Tibial nerve (tissue), 4 donors: ENCODE results near the gene GRK2. TPM values are rescaled to one million over a fixed set of nuclear protein-coding genes. Genes with fewer than 3 reads are reported as not detected.

Source experiments
- DNase-seq, 2 donors: peaks; one replicate each; pipeline ENCODE4 v3.0.0-alpha.2; 2019; ENCODE audit warnings: low spot score in 2 of 2
- H3K27ac ChIP-seq, 4 donors: fragments of 200-600 bp; sonication (generic) in 3 of 4; one replicate each; pipeline ENCODE4 v1.5.1; 2017 to 2019; ENCODE audit warnings: mild to moderate bottlenecking in 1 of 4
- H3K27me3 ChIP-seq, 2 donors: fragments of 200-600 bp; sonication (generic) in 1 of 2; one replicate each; pipeline versions ENCODE4 v1.5.1 to v1.6.0; 2017 to 2019
- H3K36me3 ChIP-seq, 3 donors: fragments of 200-600 bp; sonication (generic); one replicate each; pipeline ENCODE4 v1.5.1; 2018 to 2019
- H3K4me1 ChIP-seq, 4 donors: fragments of 200-600 bp; sonication (generic) in 3 of 4; one replicate each; pipeline ENCODE4 v1.5.1; 2017 to 2019
- H3K4me3 ChIP-seq, 4 donors: fragments of 200-600 bp; sonication (generic) in 3 of 4; one replicate each; pipeline ENCODE4 v1.5.1; 2017 to 2019; ENCODE audit warnings: mild to moderate bottlenecking in 1 of 4, moderate library complexity in 1 of 4
- H3K9me3 ChIP-seq, 4 donors: fragments of 200-600 bp; sonication (generic) in 3 of 4; one replicate each; pipeline ENCODE4 v1.5.1; 2017 to 2019
- EP300 ChIP-seq, 2 donors: sonication (generic); formaldehyde crosslinking; IDR thresholded peaks; one replicate each; pipeline ENCODE4 v1.6.1; 2017; ENCODE audit warnings: antibody characterized with exemption in 2 of 2, mild to moderate bottlenecking in 1 of 2
- POLR2A ChIP-seq, 2 donors: fragments of 450-650 bp; IDR thresholded peaks; one replicate each; pipeline ENCODE4 v1.6.1; 2017; ENCODE audit warnings: antibody characterized with exemption in 2 of 2, mild to moderate bottlenecking in 2 of 2, moderate library complexity in 2 of 2
- WGBS, 2 donors: methylation state at CpG; one replicate each; pipeline ENCODE4 v1.1.5; 2018; 5-methylcytosine and 5-hydroxymethylcytosine counted together
- total RNA-seq, 4 donors: library from RNA; depleted of rRNA; stranded (reverse); fragments of >200 nt; gene quantifications; one replicate each; pipeline ENCODE4 v1.1.0, GENCODE V29; 2016
- TF ChIP-seq, protein P1 (sequence below), 5 experiments: fragments of 200-600 bp in 3 of 5; fragments of 450-650 bp in 2 of 5; sonication (generic) in 3 of 5; IDR thresholded peaks; one replicate each; pipeline ENCODE4 v1.5.1; 2016 to 2019; ENCODE audit warnings: antibody characterized with exemption in 5 of 5, mild to moderate bottlenecking in 3 of 5, moderate library complexity in 2 of 5

The GRK2 gene
- total RNA-seq, 4 donors from 2014 or later = 46.0 to 134 (median 65.4) TPM

DNA sequence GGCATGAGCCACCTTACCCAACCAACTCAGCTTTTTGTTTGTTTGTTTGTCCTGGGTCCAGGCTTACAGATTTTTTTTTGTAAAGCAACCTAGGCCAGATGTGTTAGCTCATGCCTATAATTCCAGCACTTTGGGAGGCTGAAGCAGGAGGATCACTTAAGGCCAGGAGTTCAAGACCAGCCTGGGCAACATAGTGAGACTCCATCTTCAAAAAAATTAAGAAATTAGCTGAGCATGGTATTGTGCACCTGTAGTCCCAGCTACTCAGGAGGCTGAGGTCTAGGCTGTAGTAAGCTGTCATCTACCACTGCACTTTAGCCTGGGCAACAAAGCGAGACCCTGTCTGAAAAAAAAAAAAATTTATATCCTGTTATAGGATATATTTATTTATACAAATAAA lies 28.7 kb upstream of the GRK2 start:
- Histone ChIP-seq H3K36me3 (peaks cover 0 to 22% (median 0%) of the 10 kb centered on the region in 3 donors), H3K4me3 (no peak overlapping the region), H3K27ac (no peak overlapping the region), H3K27me3 (no peaks in the 10 kb centered on the region), H3K9me3 (no peaks in the 10 kb centered on the region), H3K4me1 (peaks cover 0 to 40% (median 28%) of the 10 kb centered on the region in 4 donors)
- 94 to 97% methylated on average over 1 of the region's 1 CpG for WGBS, 2 donors
- DNase-seq = no peak
- TF ChIP-seq EP300 (IDR thresholded peaks at IDR 0.05) = no peak
- TF ChIP-seq, protein P1, sequence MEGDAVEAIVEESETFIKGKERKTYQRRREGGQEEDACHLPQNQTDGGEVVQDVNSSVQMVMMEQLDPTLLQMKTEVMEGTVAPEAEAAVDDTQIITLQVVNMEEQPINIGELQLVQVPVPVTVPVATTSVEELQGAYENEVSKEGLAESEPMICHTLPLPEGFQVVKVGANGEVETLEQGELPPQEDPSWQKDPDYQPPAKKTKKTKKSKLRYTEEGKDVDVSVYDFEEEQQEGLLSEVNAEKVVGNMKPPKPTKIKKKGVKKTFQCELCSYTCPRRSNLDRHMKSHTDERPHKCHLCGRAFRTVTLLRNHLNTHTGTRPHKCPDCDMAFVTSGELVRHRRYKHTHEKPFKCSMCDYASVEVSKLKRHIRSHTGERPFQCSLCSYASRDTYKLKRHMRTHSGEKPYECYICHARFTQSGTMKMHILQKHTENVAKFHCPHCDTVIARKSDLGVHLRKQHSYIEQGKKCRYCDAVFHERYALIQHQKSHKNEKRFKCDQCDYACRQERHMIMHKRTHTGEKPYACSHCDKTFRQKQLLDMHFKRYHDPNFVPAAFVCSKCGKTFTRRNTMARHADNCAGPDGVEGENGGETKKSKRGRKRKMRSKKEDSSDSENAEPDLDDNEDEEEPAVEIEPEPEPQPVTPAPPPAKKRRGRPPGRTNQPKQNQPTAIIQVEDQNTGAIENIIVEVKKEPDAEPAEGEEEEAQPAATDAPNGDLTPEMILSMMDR (IDR thresholded peaks at IDR 0.05) = no peak
- TF ChIP-seq POLR2A (IDR thresholded peaks at IDR 0.05) = no peak

DNA sequence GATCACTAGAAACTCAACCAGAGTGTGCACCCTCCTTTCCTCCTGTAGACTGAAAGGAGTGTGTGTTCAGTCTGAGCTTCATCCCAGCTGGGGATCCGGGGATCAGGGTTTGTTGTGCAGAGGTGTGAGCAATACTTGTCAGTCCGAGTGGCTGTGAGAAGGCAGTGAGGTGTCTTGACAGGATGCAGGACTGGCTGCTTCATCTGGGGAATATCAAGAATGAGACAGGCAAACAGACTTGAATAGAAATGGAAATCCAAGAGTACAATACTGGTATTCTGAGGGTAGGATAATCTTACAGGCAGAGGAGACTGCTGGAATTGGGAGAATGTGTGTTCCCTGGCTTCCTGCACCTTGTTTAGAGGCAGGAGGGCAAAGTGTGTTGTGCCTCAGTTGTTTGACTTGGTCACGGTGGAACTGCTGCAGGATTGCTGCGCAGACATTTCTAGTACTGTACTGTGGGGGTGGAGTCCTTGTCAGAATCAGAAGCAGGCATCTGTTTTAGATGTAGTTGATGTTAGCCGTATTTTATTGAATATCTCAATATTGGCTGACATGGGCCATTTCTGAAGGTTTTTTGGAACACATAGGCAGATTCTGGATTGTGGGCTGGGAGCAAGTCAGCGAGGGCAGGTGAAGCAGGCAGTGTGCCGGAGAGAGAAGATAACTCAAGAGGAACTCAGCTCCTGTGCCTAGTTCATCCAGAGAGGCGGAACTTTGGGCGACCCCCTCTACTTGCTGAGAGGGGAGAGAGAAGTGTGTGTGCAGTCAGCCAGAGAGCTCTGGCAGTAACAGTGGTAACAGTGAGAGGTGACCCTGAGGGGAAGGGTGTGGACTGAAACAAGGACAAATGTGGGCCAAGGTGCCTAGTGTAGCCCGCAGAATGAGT lies 27.1 kb upstream of the GRK2 start:
- Histone ChIP-seq H3K4me3 (peak overlapping the region in 2 of 4 donors; percentile 67 to 69), H3K27ac (peak overlapping the region in 3 of 4 donors; percentile 80 to 94 (median 92)), H3K4me1 (peaks cover 0 to 56% (median 39%) of the 10 kb centered on the region in 4 donors), H3K27me3 (no peaks in the 10 kb centered on the region), H3K36me3 (peaks cover 0 to 23% (median 7%) of the 10 kb centered on the region in 3 donors), H3K9me3 (no peaks in the 10 kb centered on the region)
- WGBS, 2 donors = 6% methylated on average over 10 of the region's 10 CpGs
- TF ChIP-seq, protein P1 (IDR thresholded peaks at IDR 0.05) = no peak
- no peak for TF ChIP-seq EP300 (IDR thresholded peaks at IDR 0.05)
- TF ChIP-seq POLR2A (IDR thresholded peaks at IDR 0.05) = no peak
- no peak for DNase-seq

GRCh38 chr11:67239783-67240575 lies 26.3 kb upstream of the GRK2 start:
- H3K36me3 ChIP-seq = peaks cover 0 to 27% (median 7%) of the 10 kb centered on the region in 3 donors
- TF ChIP-seq, protein P1 (IDR thresholded peaks at IDR 0.05) = peak in 3 of 5 experiments; percentile 39 to 46 (median 39)
- TF ChIP-seq POLR2A (IDR thresholded peaks at IDR 0.05) (peak; percentile 89 to 93), EP300 (IDR thresholded peaks at IDR 0.05) (peak in 1 of 2 donors; percentile 99)
- no peaks in the 10 kb centered on the region for H3K9me3 ChIP-seq
- H3K27me3 ChIP-seq = no peaks in the 10 kb centered on the region
- H3K4me1 ChIP-seq = peaks cover 0 to 57% (median 39%) of the 10 kb centered on the region in 4 donors
- H3K27ac ChIP-seq = peak overlapping the region; percentile 72 to 94 (median 92)
- peak overlapping the region; percentile 56 to 69 (median 62) for H3K4me3 ChIP-seq
- peak; percentile 91 to 93 for DNase-seq
- 0% methylated on average over 23 to 30 of the region's 31 CpGs for WGBS, 2 donors

- peak in 1 of 2 donors; percentile 67 for DNase-seq
- WGBS, 2 donors = 0 to 1% methylated on average over 15 to 16 of the region's 16 CpGs
Observed at GRCh38 chr11:67240576-67241389, 25.5 kb upstream of the GRK2 start.

More at GRCh38 chr11:67240576-67241389, 25.5 kb upstream of the GRK2 start:
- Histone ChIP-seq H3K27me3 (no peaks in the 10 kb centered on the region), H3K27ac (peak overlapping the region; percentile 72 to 94 (median 92)), H3K4me1 (peaks cover 0 to 57% (median 39%) of the 10 kb centered on the region in 4 donors), H3K9me3 (no peaks in the 10 kb centered on the region), H3K36me3 (peaks cover 0 to 31% (median 15%) of the 10 kb centered on the region in 3 donors), H3K4me3 (peak overlapping the region; percentile 56 to 69 (median 62))
- TF ChIP-seq, protein P1 (IDR thresholded peaks at IDR 0.05) = no peak
- no peak for TF ChIP-seq POLR2A (IDR thresholded peaks at IDR 0.05)
- peak in 1 of 2 donors; percentile 59 for TF ChIP-seq EP300 (IDR thresholded peaks at IDR 0.05)
